Testis (tissue), 5 donors: ENCODE measurements around the gene DCTN5. TPM values are rescaled to one million over a fixed set of nuclear protein-coding genes. Genes with fewer than 3 reads are reported as not detected.

Experiments
- DNase-seq: peaks from one replicate; pipeline ENCODE4 v3.0.0-alpha.2; 2019
- H3K27ac ChIP-seq, 2 donors: fragments of 200-600 bp; sonication (generic); one replicate each; pipeline ENCODE4 v1.5.1; 2019
- H3K27me3 ChIP-seq: fragments of 200-600 bp; sonication (generic); one replicate; pipeline ENCODE4 v1.5.1; 2019
- H3K36me3 ChIP-seq: fragments of 200-600 bp; sonication (generic); one replicate; pipeline ENCODE4 v1.5.1; 2017; ENCODE audit warnings: low read depth; ENCODE audit errors: missing control alignments
- H3K4me1 ChIP-seq: fragments of 200-600 bp; sonication (generic); one replicate; pipeline ENCODE4 v1.5.1; 2019
- H3K4me3 ChIP-seq, 2 donors: fragments of 200-600 bp; sonication (generic); one replicate each; pipeline ENCODE4 v1.5.1; 2017 to 2019
- H3K9me3 ChIP-seq: fragments of 200-600 bp; sonication (generic); one replicate; pipeline ENCODE4 v1.5.1; 2017
- CTCF ChIP-seq, 3 experiments: fragments of 450-650 bp in 2 of 3; fragments of 200-600 bp in 1 of 3; sonication (generic) in 1 of 3; IDR thresholded peaks; one replicate each; pipeline ENCODE4 v1.5.1; 2016 to 2019; ENCODE audit warnings: antibody characterized with exemption in 3 of 3, mild to moderate bottlenecking in 2 of 3, moderate library complexity in 1 of 3
- POLR2A ChIP-seq: fragments of 450-650 bp; IDR thresholded peaks from one replicate; pipeline ENCODE4 v1.6.1; 2017; ENCODE audit warnings: antibody characterized with exemption, mild to moderate bottlenecking, moderate library complexity
- WGBS, 2 donors: methylation state at CpG; one replicate each; pipeline ENCODE4 v1.1.5; 2018; 5-methylcytosine and 5-hydroxymethylcytosine counted together
- intact Hi-C: fragments of 100-400 bp; cut with DNase I; formaldehyde crosslinking; loops from one replicate; pipeline ENCODE4 v1.15.1; 2023; ENCODE audit warnings: low total_unique reads
- long read RNA-seq, 2 donors: transcript quantifications; one replicate each; lab custom pipeline, GENCODE V29; 2026
- polyA plus RNA-seq: library from polyadenylated mRNA; stranded (reverse); fragments of 350-450 nt; fragmentation: Illumina TruSeq; extraction: RNeasy Lipid Tissue Mini Kit (QIAGEN cat#74804); gene quantifications from one replicate; pipeline ENCODE4 v1.2.3, GENCODE V29; 2014; ENCODE audit warnings: low read depth, low replicate concordance; ENCODE audit not compliant: insufficient read depth
- total RNA-seq, 2 donors: library from RNA; depleted of rRNA; stranded (reverse); fragments of >200 nt; gene quantifications; one replicate each; pipeline ENCODE4 v1.2.3, GENCODE V29; 2016

DCTN5 gene
- total RNA-seq, result 10 to 100 TPM; 61.3 to 63.3 TPM
- 84.0 TPM for polyA plus RNA-seq
- long read RNA-seq, donor 1, full-length matches to known transcripts, result 77 of 77 reads
- long read RNA-seq, donor 1, partial matches to known transcripts, result 0 of 77 reads
- long read RNA-seq, donor 1, other reads (novel, unspliced or antisense), result 0 of 77 reads
- long read RNA-seq, donor 2, full-length matches to known transcripts, result 42 of 42 reads
- long read RNA-seq, donor 2, partial matches to known transcripts, result 0 of 42 reads
- long read RNA-seq, donor 2, other reads (novel, unspliced or antisense), result 0 of 42 reads

- Histone ChIP-seq H3K27ac (peak within 1 kb of the TSS; percentile 83 to 92), H3K4me3 (peak within 1 kb of the TSS; percentile 85 to 94), H3K9me3 (no peaks in the 10 kb centered on the region), H3K27me3 (no peaks in the 10 kb centered on the region), H3K4me1 (peaks cover 17% of the 10 kb centered on the region), H3K36me3 (no peaks in the 10 kb centered on the region)
- peak; percentile 96 for DNase-seq
- TF ChIP-seq POLR2A (no peak), CTCF (IDR thresholded peaks at IDR 0.05) (peak in 1 of 3 experiments; percentile 8)
- WGBS, 2 donors, result 0 to 1% methylated on average over 20 to 62 of the region's 64 CpGs
- intact Hi-C loops, result no loop called here
These were observed at the start of gene DCTN5, which contains the start of gene PALB2 for GRCh38 chr16:23640931-23641765. DCTN5 (plus strand) TSS chr16:23641466; CDS start chr16:23641543, 77 bp downstream. PALB2 (minus strand) TSS chr16:23641310; CDS start chr16:23641157, 153 bp downstream.

- Histone ChIP-seq H3K27me3 (no peaks in the 10 kb centered on the region), H3K4me3 (no peak overlapping the region), H3K36me3 (no peaks in the 10 kb centered on the region), H3K4me1 (peaks cover 12% of the 10 kb centered on the region), H3K9me3 (no peaks in the 10 kb centered on the region), H3K27ac (no peak overlapping the region)
- intact Hi-C loops, result no loop called here
- 65 to 83% methylated on average over 12 of the region's 12 CpGs for WGBS, 2 donors
- no peak for DNase-seq
- TF ChIP-seq POLR2A (no peak), CTCF (IDR thresholded peaks at IDR 0.05) (no peak)
These were observed 47.1 kb upstream of the DCTN5 start for GRCh38 chr16:23594186-23594585.

- no peaks in the 10 kb centered on the region for H3K36me3 ChIP-seq
- TF ChIP-seq POLR2A (no peak), CTCF (IDR thresholded peaks at IDR 0.05) (no peak)
- H3K4me1 ChIP-seq, result peaks cover 12% of the 10 kb centered on the region
- DNase-seq, result no peak
- WGBS, 2 donors, result 13 to 16% methylated on average over 33 to 34 of the region's 34 CpGs
- H3K9me3 ChIP-seq, result no peaks in the 10 kb centered on the region
- intact Hi-C loops, result no loop called here
- H3K27me3 ChIP-seq, result no peaks in the 10 kb centered on the region
- H3K4me3 ChIP-seq, result peak overlapping the region; percentile 94 to 98
- H3K27ac ChIP-seq, result peak overlapping the region; percentile 78 to 79
These were observed 45.9 kb upstream of the DCTN5 start for GRCh38 chr16:23595246-23595950.

- H3K4me1 ChIP-seq, result peaks cover 12% of the 10 kb centered on the region
- no peaks in the 10 kb centered on the region for H3K9me3 ChIP-seq
- TF ChIP-seq CTCF (IDR thresholded peaks at IDR 0.05), result peak; percentile 100
- no peak for TF ChIP-seq POLR2A
- intact Hi-C loops, result loop anchor here (2.0 kb wide), 1 partner anchor 39 kb away; the partner anchor contains the start of genes EARS2 and UBFD1
- H3K27me3 ChIP-seq, result no peaks in the 10 kb centered on the region
- no peaks in the 10 kb centered on the region for H3K36me3 ChIP-seq
- peak within 1 kb of the TSS; percentile 78 to 79 for H3K27ac ChIP-seq
- DNase-seq, result peak; percentile 95
- peak within 1 kb of the TSS; percentile 94 to 98 for H3K4me3 ChIP-seq
- 1 to 3% methylated on average over 18 to 52 of the region's 67 CpGs for WGBS, 2 donors
These were observed 45.1 kb upstream of the DCTN5 start, which contains the start of gene NDUFAB1 for GRCh38 chr16:23595951-23596720. NDUFAB1 (minus strand) TSS chr16:23596316; CDS start chr16:23596290, 26 bp downstream.
